HG03025 (cell line): Measurements from ENCODE around the gene TDRD12.
"Not testable (repeated sequence)": the region's sequence is repeated elsewhere in the genome, so short reads cannot be mapped to it uniquely, and the experiment has no call there.

Experiments used
- ATAC-seq: cut with Tn5 transposase; IDR thresholded peaks from one replicate; pipeline ENCODE4 v1.9.1; 2021; ENCODE audit warnings: mild to moderate bottlenecking, moderate library complexity; ENCODE audit not compliant: unreplicated experiment, low FRiP score

Gene TDRD12

DNA sequence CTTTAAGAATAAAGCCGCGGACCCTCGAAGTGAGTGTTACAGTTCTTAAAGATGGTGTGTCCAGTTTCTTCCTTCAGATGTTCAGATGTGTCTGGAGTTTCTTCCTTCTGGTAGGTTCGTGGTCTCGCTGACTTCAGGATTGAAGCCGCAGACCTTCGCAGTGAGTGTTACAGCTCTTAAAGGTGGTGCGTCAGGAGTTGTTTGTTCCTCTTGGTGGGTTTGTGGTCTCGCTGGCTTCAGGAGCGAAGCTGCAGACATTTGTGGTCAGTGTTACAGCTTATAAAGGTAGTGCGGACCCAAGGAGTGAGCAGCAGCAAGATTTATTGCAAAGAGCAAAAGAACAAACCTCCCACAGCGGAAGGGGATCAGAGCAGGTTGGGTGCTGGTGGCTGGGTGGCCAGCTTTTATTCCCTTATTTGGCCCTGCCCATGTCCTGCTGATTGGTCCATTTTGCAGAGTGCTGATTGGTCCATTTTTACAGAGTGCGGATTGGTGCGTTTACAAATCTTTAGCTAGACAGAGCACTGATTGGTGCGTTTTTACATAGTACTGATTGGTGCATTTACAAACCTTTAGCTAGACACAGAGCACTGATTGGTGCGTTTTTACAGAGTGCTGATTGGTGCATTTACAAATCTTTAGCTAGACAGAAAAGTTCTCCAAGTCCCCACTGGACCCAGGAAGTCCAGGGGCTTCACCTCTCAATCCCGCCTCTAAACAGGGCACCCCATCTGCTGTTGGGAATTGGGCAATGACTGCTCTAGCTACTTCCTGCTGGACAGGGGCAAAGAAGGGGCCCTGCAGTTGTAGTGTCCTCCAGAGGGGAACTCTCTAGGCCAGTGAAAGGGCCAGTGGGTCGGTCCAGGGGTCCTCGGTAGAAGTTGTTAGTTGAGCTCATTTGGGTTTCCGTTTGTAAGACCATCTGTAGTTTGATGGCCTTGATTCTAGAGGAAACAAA, 26.1 kb upstream of the TDRD12 start:
- not testable (repeated sequence) for ATAC-seq

- not testable (repeated sequence) for ATAC-seq
Measured at GRCh38 chr19:32694316-32694715, 25.3 kb upstream of the TDRD12 start.

- not testable (repeated sequence) for ATAC-seq
Measured at GRCh38 chr19:32694851-32695250, 24.7 kb upstream of the TDRD12 start.

DNA sequence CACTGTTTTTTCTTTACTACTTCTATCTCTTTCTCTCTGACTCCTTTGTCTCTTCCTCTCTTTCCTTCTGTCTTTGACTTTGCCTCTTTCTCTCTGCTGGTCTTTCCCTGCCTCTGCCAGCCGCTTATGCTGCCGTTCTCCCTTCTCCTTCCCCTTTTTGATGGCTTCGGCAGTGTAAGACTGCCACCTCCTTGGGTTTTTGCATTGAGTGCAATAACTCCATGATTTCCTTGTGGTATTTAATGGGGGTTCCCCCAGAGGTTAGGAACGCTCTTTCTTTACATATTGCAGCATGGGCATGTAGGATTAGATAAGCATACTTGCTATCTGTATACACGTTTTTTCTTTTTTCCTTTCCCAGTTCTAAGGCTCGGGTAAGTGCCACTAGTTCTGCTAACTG, 24.1 kb upstream of the TDRD12 start:
- not testable (repeated sequence) for ATAC-seq

DNA sequence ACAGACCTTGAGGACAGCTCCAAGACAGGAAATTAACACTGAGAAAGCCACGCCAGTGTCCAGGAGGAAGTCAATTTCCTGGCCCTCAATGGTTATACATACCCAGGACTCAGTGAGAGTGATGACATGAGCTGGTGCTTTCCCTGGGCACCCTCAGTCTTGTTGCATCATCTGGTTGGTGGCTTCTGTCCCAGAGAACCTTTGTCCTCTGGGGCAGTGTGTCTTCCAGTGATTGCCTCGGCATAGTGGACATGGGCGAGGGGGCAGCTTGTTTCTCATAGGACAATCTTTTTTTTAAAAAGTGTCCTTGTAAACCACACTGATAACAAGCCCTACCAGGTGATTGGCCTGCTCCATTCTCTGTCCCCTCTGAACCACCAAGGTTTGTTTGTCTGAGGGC, 22.8 kb upstream of the TDRD12 start:
- not testable (repeated sequence) for ATAC-seq

DNA sequence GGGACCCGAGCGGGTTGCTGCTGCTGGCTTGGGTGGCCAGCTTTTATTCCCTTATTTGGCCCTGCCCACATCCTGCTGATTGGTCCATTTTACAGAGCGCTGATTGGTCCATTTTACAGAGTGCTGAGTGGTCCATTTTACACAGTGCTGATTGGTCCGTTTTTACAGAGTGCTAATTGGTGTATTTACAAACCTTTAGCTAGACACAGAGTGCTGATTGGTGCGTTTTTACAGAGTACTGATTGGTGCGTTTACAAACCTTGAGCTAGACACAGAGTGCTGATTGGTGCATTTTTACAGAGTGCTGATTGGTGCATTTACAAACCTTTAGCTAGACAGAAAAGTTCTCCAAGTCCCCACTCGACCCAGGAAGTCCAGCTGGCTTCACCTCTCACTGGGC, 19.4 kb upstream of the TDRD12 start:
- ATAC-seq = not testable (repeated sequence)

- ATAC-seq = no peak
Measured at GRCh38 chr19:32702010-32702409, 17.6 kb upstream of the TDRD12 start.

DNA sequence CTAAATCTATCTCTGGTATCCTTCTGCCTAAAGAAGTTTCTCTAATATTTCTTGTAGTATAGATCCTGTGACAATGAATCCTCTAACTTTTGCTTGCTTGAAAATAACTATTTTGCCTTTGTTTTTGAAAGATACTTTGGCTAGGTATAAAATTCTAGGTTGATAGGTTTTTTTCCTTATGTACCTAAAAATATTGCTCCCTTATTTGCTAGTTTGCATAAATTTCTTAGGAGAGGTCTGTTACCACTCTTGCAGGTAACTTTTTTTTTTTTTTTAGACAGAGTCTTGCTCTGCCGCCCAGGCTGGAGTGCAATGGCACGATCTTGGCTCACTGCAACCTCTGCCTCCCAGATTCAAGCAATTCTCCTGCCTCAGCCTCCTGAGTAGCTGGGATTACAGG, 15.6 kb upstream of the TDRD12 start:
- not testable (repeated sequence) for ATAC-seq

GRCh38 chr19:32708457-32708856, 11.1 kb upstream of the TDRD12 start:
- no peak for ATAC-seq

- no peak for ATAC-seq
Measured at GRCh38 chr19:32709032-32709431, 10.5 kb upstream of the TDRD12 start.

DNA sequence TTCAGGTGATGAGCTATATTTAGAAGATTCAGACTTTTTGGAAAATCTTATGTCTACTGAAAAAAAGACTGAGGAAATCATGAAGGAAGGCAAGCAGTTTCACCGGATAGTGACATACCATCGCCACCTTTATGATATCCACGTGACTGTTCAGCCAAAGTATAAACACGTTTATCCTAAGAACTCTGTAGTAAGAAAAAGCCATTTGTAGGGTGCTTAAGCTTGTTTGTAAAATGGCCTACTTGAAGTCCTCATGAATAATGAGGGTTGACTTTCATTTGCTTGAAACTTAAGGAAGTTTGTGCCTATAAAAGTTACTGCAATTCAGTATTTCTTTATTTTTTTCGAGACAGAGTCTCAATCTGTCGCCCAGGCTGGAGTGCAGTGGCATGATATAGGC, 7.8 kb upstream of the TDRD12 start:
- no peak for ATAC-seq

DNA sequence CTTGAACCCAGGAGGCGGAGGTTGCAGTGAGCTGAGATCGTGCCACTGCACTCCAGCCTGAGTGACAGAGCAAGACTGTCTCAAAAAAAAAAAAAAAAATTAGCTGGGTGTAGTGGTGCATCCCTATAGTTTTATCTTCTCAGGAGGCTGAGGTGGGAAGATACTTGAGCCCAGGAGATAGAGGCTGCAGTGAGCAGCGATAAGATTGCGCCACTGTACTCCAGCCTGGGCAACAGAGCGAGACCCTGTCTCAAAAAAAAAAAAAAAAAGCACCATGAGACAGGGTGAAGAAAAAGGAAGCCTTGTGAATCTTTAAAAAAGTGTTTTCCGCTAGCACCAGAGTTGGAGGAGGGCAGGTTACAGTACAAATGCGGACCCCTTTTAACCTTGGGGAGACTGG, 3.4 kb upstream of the TDRD12 start:
- ATAC-seq = not testable (repeated sequence)

- ATAC-seq = no peak
Measured at GRCh38 chr19:32717496-32717895, 2.1 kb upstream of the TDRD12 start.

DNA sequence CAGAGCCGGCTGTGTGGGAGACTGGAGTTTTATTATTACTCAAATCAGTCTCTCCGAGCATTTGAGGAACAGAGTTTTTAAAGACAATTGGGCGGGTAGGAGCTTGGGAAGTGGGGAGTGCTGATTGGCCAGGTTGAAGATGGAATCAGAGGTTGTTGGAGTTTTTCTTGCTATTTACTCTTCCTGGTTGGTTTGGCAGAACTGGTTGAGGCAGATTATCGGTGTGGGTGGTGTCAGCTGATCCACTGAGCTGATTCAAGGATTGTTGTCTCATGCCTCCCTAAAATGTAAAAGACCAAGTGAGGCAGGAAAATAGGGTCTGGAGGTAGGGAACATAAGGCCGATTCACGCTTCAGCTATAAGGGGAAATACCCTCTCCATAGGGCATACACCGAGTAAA, 1.3 kb upstream of the TDRD12 start:
- ATAC-seq = no peak

DNA sequence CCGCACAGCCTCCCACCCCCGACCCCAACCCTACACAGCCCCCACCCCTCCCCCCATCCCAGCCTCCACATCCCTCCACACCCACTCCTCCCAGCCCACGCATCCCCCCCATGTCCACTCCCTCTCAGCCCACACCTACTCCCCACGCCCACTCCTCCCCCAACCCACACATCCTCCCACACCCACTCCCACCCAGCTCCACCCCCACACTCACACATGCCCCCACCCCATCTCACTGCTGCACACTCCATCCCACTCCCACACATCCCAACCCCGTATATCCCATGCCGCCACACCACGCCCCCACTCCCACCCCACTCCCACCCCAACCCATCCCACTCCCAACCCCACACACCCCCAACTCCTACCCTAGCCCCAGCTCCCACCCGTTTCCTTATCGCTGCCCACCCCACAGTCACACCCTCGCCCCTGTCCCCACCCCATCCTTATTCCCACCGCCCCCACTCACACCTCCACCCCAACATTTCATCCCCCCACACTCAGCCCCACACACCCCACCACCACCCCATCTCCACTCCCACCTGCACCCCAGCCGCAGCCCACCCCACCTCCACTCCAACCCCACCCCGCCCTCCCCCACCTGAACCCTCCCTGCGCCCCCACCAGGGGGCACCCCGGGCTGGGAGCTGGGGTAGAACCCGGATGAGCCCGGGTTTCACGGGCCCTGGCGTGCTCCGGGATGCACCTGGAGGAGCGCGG, 809 bp downstream of the TDRD12 start:
- ATAC-seq = no peak

DNA sequence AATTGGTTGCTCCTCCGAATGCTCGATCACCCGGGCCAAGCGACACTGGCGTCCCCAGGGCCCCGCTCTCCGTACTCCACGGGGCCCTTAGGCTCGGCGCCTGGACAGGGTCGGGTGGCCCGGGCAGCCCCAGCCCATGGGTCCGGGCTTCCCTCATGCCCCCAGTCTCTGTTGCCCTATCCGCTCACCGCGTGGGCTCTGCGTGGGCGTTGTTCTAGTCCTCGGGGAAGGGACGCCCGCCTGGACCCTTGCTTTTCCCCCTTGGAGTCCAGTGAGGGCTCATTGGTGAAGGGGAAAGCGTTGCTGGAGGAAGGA, 1.3 kb downstream of the TDRD12 start:
- ATAC-seq = no peak

DNA sequence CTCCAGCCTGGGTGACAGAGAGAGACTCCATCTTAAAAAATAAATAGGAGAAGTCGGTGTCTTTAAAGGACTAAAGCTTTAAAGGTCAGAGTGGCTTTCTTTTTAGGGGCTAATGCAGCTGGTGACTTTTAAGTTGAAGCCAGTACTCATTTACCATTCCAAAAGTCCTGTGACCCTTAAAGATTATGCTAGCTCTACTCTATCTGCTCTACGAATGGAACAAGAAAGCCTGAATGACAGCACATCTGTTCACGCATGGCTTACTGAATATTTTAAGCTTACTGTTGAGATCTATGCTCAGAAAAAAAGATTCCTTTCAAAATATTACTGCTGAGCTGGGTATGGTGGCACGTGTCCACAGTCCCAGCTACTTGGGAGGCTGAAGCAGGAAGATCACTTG, 16.4 kb downstream of the TDRD12 start:
- ATAC-seq = no peak

GRCh38 chr19:32743021-32743420, 23.5 kb downstream of the TDRD12 start:
- no peak for ATAC-seq

DNA sequence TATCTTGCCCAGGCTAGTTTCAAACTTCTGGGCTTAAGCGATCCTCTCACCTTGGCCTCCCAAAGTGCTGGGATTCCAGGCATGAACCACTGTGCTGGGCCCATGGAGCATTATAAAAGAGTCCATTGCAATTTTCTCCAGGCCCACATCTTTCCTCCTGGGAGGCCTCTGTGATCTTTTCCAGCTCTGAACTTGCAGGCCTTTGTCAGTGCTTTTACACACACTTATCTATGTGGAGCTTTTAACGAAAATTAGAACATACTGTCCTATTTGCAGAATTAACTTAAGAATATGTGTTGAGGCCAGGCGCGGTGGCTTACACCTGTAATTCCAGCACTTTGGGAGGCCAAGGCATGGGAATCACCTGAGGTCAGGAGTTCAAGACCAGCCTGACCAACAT, 23.9 kb downstream of the TDRD12 start:
- ATAC-seq = no peak

- no peak for ATAC-seq
Measured at GRCh38 chr19:32744555-32745325, 25.2 kb downstream of the TDRD12 start.
